T-helper 9 cell (primary cell): ENCODE measurements around the gene CCDC188.
"Not testable (repeated sequence)": the region's sequence is repeated elsewhere in the genome, so short reads cannot be mapped to it uniquely, and the experiment has no call there.

Experiments used
- DNase-seq: peaks from one replicate; pipeline ENCODE4 v3.0.0-alpha.2; 2020

CCDC188 gene

DNA sequence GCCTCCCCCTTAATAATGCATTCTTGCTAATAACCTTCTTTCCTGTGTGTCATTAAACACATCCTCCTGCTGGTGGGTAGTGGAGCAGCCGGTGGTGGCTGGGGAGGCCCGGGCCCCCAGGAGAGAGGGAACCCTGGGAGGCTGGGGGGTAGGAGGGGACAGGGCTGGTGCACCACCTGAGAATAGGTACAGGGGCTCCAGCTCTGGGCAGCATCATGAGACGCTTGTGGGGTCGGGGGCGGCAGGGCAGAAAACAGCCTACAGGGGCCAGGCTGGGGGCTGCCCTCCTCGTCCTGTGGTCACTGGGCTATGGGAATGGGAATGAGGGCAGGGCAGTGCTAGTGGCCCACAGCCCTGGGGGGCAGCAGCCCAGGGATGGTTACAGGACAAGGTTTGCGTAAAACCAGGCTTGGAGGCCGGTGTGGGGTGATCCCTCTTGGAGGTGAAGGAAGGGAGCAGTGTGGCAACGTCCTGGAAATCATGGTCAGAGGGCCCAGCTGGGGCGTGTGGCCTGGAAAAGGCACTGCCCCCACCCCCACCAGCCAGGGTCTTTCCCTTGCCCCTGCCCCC is 18.5 kb upstream of the CCDC188 start:
- DNase-seq, result no peak

- no peak for DNase-seq
Observed at GRCh38 chr22:20167643-20168322, 16.9 kb upstream of the CCDC188 start.

DNA sequence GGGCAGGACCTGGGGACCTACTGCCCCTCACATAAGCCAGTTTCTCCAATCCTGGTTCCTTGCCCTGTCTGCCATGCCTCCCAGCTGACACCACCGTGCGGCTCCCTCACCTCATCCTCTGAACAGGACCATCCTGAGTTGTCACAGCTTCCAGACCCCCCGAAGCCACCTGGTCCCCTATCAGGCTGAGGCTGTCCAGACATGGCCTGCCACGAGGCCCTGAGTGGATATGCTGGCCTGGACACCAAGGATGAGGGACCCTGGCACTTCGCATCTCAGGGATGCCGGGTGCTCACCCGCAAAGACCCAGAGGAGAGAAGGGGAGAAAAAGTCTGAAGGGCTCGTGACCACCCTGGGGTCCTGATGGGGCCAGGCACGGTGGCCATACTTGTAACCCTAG is 15.8 kb upstream of the CCDC188 start:
- no peak for DNase-seq

- no peak for DNase-seq
Observed at GRCh38 chr22:20165913-20166312, 15.1 kb upstream of the CCDC188 start.

GRCh38 chr22:20165421-20165820 is 14.6 kb upstream of the CCDC188 start:
- no peak for DNase-seq

DNA sequence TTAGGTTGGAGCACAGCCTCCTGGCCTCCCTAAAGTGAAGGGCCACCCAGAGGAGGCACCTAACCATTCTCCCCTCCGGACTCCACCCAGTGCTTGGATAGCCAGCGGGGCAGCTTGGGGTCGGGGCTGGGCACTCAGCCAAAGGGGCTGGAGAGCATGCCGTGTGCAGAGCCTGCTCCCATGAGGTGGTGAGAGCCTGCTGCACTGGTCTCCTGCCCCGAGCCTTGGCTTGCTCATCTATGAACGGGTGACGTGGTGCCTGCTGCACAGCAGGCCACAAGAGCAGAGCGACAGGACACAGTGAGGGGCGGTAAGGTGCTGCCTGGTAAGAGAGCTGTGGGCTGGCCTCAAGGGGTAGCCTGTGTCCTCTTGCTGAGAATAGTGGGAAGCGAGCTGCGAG is 14.0 kb upstream of the CCDC188 start:
- no peak for DNase-seq

GRCh38 chr22:20160041-20160440 is 9.2 kb upstream of the CCDC188 start:
- DNase-seq, result no peak

DNA sequence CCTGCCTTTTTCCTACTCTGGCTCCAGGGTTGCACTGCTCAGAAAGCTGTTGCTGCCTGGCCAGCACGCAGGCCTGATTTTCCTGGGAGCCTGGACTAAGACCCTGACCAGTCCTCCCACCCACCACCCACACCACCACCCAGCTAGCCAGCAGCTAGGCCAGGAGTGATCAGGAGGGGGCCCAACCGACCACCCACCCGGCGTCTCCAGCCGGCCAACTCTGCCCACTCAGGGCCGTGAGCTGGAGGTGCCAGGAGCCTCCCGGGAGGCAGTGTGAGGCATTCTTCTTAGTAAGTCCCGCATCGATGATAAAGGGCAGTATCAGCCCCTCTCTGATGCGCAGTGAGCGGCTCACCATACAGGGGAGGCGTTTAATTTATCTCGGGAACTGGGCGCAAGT is 8.7 kb upstream of the CCDC188 start:
- DNase-seq, result not testable (repeated sequence)

GRCh38 chr22:20159076-20159475 is 8.2 kb upstream of the CCDC188 start:
- DNase-seq, result no peak

GRCh38 chr22:20158391-20159036 is 7.7 kb upstream of the CCDC188 start:
- no peak for DNase-seq

DNA sequence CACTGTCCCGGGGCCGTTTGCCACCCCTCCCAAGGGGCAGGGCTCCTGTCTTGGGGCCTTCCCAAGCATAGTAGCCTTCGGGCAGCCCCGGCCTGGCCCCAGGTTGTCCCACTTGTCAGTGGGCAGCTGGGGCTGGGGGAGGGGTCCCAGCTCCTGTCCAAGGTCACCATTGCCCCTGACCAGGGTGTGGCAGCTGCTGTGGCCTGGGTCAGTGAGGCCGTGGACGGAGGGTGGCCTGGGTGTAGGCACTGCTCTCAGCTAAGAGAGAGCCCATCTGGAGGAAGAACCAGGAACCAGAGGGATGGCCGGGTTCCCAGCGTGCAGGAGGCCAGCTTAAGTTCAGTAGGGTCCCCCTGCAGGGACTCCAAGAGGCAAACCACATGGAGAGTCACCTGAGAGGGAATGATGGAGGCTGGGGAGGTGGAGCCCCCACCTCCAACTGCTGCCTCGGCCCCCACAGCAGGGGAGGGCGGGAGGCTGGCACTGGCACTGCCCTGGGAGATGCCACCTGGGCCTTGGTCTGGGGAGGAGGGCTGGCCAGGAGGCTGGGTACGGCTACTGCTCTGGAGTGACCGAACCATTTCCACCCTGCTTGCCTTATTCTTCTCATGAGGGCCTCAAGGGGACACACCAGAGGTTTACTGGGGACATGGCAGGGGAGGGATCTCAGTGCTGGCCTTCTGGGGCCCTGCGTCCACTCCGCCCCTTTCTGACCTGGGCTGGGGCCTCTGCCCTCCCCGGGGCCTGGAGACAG is 6.8 kb upstream of the CCDC188 start:
- DNase-seq, result no peak

DNA sequence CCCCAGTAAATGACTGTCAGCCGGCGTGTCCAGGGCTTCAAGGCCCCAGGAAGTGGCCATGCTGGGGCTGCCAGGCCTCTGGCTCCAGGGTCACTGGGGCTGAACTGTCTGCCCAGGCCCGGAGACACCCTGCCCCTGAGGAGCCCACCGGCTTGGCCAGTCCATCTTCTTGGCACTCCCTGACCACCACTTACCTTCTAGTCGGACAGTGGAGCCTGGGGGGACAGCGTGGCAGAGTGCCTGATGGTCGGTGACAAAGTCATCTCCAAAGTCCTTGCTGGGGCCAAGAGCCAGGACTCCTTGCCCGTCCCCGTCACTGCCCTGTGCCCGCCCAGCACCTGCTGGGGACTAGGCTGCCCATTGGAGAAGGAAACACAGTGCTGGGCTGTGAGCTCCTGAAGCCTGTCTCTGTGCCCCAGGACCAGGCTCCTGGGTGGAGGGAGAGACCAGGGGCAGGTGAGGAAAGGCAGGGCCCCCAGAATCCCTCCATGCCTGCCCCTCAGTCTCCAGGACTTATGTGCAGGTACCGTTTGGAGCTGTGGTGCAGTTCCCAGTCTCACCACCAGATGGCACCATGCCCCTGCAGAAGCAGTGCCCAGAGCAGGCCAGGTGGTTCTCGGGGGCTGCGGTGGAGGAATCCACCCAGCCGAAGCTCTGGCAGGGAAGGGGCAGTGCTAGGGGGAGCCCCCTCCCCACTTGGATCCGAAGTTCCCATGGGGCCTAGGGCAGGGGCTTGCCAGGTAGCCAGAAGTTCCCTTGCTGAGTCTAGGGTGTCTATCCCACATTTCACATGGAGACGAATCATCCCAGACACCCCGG is 6.0 kb upstream of the CCDC188 start:
- DNase-seq, result peak; percentile 92

DNA sequence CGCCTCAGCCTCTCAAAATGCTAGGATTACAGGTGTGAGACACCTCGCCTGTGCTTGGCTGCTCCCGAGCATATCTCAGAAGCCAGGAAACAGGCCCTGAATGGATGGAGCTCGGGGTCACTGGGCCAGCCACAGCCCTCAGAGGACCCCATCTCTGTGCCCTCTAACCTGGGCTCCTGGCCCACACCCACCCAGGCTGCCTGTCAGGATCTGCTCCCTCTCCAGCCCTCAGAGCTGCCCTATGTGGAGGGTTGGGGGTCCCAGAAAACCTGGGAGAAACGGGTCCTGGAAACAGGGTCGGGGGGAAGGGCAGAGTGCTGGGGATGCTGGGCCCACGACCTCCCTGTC is 5.2 kb upstream of the CCDC188 start:
- DNase-seq, result no peak

DNA sequence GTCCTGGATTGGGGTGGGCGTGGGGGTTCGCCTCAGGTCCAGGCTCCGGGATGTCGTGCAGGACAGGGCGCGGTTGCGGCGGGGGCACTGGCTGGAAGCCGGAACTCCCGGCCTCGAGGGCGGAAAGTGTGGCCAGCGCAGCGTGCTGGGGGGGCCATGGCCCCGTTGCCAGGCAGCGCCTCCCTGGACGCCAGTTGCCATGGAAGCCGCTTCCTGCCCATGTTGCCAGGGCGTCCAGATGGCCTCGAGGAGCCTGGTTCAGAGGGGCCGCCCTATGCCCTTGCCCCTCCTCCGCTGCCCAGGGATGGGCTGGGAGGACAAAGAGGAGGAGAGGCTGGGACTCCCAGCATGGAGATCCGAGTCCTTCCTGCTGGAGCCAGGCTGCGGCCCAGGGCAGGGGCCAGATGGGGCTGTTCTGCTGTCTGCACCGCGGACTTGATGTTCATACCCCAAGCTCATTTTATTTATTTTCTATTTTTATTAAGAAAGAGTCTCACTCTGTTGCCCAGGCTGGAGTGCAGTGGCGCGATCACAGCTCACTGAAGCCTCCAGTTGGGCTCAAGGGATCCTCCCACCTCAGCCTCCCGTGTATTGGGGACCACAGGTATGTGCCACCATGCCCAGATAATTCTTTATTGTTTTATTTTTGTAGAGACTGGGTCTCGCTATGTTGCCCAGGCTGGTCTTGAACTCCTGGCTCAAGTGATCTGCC is 4.6 kb upstream of the CCDC188 start:
- no peak for DNase-seq

- DNase-seq, result no peak
Observed at GRCh38 chr22:20154602-20155187, 3.8 kb upstream of the CCDC188 start.

GRCh38 chr22:20153945-20154344 is 3.1 kb upstream of the CCDC188 start:
- DNase-seq, result no peak

- DNase-seq, result no peak
Observed at GRCh38 chr22:20152464-20152890, 1.6 kb upstream of the CCDC188 start.

DNA sequence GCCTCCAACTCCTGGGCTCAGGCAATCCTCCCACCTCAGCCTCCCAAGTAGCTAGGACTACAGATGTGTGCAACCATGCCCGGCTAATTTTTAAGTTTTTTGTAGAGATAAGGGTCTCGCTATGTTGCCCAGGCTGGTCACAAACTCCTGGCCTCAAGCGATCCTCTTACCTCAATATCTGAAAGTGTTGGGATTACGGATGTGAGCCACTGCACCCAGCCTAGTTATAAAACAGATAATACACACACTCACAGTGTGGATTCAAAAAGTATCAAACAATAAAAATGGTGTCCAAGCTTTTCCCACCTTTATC is 377 bp upstream of the CCDC188 start:
- DNase-seq, result no peak

GRCh38 chr22:20149257-20150250 is 1.3 kb downstream of the CCDC188 start:
- no peak for DNase-seq

DNA sequence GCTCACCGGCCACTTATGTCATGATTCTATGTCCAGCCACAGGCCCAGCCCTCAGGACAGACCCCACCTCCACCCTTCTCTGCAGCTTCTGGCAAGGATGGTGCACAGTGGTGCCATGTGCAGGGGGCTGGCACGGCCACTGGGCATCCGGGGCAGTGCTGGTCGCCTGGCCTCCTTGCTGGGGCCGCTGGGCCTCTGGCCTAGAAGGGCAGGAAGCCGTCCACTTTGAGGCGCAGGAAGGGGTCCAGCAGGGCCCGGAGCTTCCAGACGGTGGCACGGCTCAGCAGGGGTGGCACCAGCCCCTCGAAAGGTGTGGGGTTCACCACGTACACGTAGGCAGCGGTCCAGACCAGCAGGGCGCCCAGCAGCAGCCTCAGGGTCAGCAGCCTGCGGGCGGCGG is 2.4 kb downstream of the CCDC188 start:
- no peak for DNase-seq
